GM18873 (cell line): ENCODE results near the gene FGD4.
A peak's percentile ranks its signal among the peaks of the same experiment; 100 is the strongest.

Source experiments
- ATAC-seq: cut with Tn5 transposase; IDR thresholded peaks from one replicate; pipeline ENCODE4 v1.9.1; 2021; ENCODE audit warnings: mild to moderate bottlenecking, moderate library complexity, moderate number of reproducible peaks; ENCODE audit not compliant: unreplicated experiment, low FRiP score

The FGD4 gene

DNA sequence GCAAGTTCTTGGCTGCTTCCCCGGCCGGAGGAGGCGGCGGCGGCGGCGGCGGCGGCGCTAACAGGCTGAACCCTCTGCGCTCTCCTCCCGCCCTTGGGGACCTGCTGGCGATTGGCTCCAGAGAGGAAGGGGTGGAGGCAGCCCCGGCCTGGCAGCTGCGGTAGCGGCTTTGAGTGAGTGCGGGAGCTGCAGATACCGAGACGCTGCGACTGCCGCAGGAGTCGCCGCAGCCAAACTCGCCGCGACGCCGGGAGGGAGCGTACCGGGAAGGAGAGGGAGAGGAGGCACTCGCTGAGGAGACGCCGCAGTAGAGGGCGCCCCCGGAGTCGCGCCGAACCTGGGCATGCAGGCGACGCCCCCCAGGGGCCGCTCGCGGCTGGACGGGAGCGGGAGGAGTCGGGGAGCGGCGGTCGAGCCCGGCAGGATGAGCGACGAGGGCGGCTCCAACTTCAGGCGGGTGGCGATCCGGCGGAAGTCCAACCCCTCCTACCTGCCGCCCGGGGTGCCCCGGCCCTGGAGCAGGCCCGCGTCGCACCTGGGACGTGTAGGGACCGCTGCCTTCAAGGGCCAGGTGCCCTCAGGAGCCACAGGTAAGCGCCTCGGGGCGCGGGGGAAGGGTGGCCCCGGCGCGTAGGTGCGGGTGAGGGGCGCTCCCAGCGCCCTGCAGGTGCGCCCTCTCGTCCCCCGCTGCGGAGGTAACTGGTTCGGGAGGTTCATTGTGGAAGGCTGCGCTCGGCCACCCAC is at the start of gene FGD4:
Gene FGD4 (plus strand): TSS at position 189 of the 744 bp plus-strand sequence.
- ATAC-seq = peak; percentile 88

DNA sequence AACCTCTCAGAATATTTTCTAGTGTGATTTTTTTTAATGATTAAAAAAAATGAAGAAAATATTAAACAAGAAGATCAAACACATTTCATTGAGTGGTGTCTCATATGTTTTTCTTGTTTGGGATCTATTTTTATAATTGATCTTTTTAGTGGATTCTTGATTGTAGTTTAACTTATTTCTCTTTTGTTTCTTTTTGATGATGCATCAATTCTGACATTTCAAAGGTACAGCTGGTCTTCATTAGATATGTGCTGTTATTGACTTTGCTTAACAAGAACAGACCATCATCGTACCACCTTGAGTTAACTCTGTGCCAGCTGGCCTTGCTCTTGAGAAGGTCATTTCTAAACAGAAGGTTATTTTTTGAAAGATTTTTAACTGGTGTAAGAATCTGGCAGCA is 45.8 kb upstream of the FGD4 start:
- no peak for ATAC-seq

DNA sequence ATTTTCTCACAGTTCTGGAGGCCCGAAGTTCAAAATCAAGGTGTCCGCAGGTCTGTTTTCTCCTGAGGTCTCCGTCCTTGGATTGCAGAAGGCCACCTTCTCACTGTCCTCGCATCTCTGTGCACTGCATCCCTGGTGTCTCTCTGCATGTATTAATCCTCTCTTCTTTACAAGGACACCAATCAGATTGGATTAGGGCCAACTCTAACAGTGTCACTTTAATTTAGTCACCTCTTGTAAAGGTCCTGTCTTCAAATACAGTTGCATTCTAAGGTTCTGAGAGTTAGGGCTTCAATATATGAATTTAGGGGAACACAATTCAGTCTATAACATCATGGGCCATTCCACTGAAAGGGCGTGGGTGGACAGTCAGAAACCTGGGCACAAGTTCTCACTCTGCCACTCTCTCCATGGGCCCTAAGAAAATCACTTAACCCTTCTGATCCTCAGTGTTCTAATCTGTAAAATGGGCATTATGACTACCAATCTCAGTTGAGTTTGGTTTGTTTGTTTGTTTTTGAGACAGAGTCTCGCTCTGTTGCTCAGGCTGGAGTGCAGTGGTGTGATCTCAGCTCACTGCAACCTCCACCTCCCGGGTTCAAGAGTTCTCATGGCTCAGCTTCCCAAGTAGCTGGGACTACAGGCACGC is 41.6 kb upstream of the FGD4 start:
- ATAC-seq = no peak

DNA sequence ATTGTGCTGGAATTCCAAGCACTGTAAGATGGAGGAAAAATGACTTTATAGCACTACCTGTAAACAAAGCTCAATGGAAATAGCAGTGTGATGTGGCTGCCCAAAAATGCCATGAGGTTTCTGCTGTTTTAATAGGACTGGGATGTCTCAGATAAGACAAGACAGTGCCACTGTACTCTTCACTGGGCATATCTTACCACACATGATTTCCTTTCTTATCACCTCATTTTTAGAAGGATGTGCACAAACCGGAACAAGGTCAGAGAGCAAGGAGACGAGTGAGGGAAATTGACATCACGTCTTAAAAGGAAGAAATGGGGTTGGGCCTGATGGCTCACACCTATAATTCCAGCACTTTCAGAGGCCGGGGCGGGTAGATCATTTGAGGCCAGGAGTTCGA is 38.4 kb upstream of the FGD4 start:
- ATAC-seq = no peak

- no peak for ATAC-seq
Observed at GRCh38 chr12:32362892-32363291, 36.5 kb upstream of the FGD4 start.

DNA sequence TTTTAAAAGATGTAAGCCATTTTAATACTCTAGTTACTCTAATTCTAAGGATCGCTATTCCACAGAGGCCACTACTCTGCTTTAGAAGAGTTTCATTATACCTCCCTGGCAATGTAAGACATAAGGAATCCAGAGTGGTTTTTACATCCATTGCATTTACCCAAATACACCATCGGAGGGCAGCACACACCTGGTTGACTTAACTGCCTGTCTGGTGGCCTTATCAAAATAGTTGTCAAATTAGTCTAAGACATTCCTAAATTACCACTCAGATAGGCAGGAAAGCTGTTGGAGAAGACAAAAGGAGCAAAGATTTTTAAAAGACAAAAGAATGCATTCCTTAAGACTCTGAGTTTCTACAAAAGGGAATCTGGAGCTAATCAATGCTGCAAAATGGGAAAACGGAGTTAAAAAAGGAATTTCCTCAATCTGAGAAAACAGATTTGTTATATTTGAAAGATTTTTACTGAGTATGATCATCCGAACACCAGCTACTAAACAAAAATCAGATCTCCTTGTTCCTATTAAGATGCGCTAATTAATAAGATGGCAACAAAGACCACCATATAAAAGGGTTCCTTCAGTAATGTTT is 33.8 kb upstream of the FGD4 start:
- ATAC-seq = no peak

DNA sequence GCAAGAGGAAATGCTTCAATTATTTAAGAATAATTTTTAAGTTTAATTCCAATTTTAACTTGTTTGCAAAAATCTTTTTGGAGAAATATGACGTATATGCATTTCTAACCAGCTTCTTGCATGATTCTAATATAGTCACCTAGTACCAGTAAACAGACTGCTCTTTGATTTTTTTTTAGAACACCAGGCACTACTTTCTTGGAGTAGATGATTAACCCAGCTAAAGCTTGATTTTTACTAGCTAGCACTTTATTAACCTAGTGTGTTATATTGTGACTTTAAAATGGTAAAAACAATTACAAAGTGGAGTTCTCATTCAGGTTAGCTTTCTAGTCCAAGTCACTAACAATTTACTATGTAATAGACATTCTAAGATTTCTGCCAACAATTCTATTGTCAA is 32.6 kb upstream of the FGD4 start:
- ATAC-seq = no peak

DNA sequence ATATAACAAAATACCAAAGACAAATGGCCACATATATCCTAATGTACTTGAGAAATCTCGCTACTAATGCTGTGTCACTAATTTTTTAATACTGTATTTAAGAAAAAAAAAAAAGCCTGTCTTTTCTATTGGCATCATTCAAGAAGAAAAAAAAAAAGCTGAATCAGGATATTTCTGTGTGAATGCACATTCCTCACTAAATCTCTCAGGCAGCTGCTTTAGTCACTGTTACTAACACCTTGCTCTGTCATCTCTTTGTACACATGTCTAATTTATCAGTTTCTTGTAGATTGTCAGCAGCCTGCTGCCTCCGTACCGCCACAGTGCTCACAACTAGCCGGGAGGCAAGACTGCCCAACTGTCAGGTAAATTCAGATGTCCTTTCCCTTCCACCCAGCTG is 32.0 kb upstream of the FGD4 start:
- ATAC-seq = no peak

DNA sequence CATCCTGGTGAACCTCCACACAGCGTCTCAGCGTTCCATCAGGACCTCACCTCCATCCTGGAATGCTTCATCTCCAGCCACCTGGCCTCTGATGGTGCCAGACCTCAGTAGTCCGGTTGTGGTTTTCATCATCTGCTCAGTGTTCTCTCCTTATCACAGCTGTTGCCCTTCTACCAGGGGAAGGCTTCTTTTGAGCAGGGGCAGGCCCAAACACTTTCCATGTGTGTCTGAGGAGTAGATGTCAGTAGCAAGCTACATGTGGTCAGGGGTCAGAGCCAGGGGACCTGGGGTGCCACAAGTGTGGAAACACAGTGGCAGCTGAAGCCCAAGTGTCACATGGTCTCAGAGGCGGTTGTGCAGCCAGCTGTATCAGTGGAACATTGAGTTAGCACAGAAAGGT is 30.2 kb upstream of the FGD4 start:
- no peak for ATAC-seq

GRCh38 chr12:32377344-32378055 is 21.9 kb upstream of the FGD4 start:
- no peak for ATAC-seq

- no peak for ATAC-seq
Observed at GRCh38 chr12:32379213-32379612, 20.1 kb upstream of the FGD4 start.

GRCh38 chr12:32379667-32380066 is 19.7 kb upstream of the FGD4 start:
- no peak for ATAC-seq

DNA sequence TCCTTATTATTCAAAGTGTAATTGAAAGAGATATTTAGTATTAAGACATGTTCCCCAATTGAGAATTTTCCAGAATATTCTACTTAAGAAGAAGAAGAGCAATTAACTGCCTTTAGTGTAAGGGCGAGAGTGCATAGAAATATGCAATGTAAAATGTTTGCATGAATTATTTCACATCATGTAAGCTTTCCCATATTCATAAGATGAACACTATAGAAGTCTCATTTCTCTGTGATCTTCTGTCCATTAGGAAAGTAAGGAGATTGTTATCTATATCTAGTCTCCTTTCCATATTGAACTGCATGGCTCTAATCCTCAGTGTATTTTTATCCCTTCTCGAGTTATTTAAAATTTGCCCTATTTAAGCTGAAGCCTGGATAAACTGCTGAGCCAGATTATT is 17.1 kb upstream of the FGD4 start:
- ATAC-seq = no peak

DNA sequence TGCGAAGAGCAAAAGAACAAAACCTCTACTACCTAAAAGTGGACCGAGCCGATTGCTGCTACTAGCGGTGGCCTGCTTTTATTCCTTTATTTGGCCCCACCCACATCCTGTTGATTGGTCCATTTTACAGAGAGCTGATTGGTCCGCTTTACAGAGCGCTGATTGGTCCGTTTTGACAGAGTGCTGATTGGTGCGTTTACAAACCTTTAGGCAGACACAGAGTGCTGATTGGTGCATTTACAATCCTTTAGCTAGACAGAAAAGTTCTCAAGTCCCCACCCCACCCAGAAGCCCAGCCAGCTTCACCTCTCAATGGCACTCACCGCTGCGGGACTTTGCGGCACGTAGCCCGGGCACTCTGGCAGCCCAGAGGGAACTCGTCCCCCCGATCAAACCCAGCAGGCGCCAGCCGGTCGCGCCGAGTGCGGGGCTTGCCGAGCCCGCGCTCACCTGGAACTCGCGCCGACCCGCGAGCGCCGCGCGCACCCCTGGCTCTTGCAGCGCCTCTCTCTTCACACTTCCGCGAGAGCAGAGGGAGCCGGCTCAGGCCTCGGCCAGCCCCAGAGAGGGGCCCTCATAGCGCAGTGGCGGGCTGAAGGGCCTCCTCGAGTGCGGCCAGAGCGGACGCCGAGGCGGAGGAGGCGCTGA is 8.7 kb upstream of the FGD4 start:
- ATAC-seq = no peak

- no peak for ATAC-seq
Observed at GRCh38 chr12:32395026-32395425, 4.3 kb upstream of the FGD4 start.

- ATAC-seq = no peak
Observed at GRCh38 chr12:32397696-32398095, 1.7 kb upstream of the FGD4 start.

DNA sequence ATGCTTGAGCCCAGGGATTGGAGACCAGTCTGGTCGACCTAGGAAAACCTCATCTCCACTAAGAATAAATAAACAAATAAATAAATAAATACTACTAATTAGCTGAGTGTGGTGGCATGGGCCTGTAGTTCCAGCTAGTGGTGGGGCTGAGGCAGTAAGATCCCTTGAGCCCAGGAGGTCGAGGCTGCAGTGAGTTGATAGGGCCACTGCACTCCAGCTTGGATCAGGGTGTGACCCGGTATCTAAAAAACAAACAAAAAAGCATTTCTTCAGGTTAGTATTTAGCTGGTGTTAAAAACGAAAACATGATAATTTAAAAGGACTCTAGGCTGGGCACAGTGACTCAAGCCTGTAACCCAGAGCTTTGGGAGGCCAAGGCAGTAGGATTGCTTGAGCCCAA is 1.2 kb upstream of the FGD4 start:
- ATAC-seq = no peak

GRCh38 chr12:32398816-32399369 is 465 bp upstream of the FGD4 start:
- ATAC-seq = no peak

GRCh38 chr12:32400114-32400672 is 835 bp downstream of the FGD4 start:
- ATAC-seq = no peak

DNA sequence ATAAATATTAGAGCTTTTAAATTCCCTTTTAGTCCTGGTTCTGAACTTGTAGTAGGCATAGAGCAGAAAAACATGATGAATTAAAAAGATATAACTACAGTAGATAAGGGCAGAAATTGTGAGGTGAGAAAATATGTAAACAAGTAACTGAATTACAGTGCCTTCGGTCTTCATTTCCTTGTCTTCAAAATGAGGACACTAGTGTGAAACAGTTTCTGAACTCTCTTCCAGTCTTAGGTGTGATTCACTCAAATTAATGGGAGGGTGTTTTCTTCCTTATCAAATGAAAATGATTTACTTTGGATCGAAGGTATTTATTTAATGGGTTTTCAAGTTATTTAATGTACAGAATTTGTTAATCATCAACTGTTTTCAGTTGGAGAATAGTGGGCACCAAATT is 1.5 kb downstream of the FGD4 start:
- ATAC-seq = no peak
